ENCODE data around the gene ITPR3. TPM values are rescaled to one million over a fixed set of nuclear protein-coding genes. Genes with fewer than 3 reads are reported as not detected.

The ITPR3 gene
- total RNA-seq, 1 donor from 2014 or later, result 31.3 TPM

DNA sequence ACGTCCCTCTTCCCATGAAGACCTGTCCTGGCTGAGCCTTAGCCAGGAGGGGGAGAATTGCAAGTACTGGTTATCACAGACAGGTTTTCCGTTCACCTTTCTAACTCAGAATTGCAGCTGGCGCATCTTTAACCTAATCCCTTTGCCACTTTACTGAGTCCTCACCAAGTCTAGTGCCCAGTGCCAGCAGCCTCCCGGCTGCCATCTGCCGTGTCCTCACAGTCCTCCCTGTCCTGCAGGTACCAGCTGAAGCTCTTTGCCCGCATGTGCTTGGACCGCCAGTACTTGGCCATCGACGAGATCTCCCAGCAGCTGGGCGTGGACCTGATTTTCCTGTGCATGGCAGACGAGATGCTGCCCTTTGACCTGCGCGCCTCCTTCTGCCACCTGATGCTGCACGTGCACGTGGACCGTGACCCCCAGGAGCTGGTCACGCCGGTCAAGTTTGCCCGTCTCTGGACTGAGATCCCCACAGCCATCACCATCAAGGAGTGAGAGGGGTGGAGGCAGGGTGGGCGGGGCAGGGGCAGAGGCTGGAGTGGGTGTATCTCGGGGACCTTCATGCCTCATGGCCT is 49.1 kb downstream of the ITPR3 start:
- DNase-seq (ENCODE audit: low spot score), result no peak

DNA sequence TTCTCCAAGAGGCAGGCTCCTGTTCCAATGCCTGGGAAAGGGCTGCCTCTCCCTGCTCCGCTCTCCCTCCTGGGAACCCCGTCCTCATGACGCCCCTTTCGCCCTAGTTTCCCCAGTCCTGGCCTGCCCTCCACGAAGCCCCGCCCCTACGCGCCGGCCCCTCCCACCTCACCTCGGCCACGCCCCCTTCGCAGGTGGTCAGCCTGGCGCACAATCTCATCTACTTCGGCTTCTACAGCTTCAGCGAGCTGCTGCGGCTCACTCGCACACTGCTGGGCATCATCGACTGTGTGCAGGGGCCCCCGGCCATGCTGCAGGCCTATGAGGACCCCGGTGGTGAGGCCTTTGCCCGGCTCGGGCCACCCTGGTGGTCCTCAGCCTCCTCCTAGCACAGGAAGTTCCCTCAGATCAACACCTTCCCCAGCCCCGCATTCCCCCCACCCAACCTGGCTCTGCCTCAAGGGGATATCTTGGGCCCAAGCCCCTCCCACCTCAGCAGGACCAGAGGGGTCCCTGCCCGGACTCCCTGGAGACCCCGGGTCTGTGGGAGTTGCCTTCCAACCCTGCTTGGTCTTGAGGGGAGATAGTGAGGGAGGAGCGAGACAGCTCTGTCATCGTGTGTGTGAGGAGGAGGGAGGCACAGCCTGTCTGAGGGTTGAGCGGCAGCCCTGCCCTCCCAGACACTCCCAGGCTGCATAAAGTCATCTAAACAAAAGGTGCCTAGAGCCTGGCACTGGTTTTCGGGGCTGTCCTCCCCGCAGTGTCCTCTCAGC is 50.0 kb downstream of the ITPR3 start:
- no peak for DNase-seq (ENCODE audit: low spot score)

DNA sequence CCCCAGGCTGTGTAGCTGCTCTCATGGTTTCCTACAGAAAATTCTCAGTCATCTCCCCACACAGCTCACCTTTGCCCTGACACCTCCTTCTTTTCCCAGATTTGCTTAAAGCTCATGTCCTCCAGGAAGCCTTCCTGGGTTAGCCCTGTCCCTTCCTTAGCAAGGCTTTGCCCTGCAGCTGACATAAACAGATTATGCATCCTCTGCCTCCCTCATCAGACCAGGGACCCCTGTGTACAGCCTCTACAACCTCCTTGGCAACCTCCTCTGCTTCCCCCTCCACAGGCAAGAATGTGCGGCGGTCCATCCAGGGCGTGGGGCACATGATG is 50.6 kb downstream of the ITPR3 start:
- DNase-seq (ENCODE audit: low spot score), result no peak

DNA sequence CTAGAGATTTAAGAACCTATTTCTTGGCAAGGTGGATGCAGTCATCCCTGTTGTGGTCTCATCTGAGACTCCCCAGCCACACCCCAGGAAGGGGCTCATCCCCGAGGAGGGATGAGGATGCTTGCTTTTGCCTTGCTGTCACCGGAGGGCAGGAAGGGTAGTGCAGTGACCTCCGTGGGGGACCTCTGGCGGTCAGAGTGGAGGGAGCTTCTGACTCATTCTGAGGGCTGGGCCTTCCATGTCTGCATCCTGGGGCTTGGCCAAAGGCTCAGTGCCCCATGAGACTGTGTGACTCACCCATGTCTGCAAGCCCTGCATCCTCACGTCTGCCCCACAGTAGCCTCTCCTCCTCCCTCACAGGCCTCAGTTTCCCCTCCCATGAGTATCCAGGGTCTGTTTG is 51.7 kb downstream of the ITPR3 start:
- peak; percentile 75 for DNase-seq (ENCODE audit: low spot score)

DNA sequence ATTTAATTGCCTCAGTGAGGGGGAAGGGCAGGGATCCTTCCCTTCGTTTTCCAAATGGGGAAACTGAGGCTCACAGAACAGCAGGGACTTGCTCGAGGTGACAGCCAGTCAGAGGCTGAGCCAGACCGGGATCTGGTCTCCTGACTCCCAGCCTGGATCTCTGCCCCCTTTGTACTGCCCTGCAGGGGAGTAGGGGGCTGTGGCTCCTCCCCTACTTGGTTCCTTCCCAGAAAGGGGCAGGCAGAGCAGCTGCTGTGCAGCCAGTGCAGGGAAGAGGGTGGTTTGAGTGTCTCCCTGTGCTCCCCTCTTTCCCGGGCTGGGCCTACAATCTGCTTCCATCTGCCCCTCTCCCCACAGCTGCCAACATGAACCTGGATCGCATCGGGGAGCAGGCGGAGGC is 52.7 kb downstream of the ITPR3 start:
- no peak for DNase-seq (ENCODE audit: low spot score)

DNA sequence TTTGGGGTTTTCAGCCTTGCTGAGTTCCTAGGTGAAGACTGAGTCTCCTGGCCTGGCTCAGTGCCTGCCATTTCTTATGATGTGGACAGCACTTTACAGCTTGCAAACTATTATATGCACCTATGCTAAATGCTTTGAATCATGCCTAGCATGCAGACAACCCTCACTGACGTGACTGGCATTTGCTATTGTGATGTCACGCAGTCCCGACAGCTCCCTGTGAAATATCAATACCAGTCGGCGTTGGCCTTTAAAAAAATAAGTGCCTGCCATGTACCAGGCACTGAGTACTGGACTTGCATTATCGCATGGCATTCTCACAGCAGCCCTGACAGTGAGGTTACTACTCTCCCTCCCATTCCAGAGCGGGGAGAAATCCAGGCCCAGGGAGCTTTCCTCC is 54.8 kb downstream of the ITPR3 start:
- no peak for DNase-seq (ENCODE audit: low spot score)

DNA sequence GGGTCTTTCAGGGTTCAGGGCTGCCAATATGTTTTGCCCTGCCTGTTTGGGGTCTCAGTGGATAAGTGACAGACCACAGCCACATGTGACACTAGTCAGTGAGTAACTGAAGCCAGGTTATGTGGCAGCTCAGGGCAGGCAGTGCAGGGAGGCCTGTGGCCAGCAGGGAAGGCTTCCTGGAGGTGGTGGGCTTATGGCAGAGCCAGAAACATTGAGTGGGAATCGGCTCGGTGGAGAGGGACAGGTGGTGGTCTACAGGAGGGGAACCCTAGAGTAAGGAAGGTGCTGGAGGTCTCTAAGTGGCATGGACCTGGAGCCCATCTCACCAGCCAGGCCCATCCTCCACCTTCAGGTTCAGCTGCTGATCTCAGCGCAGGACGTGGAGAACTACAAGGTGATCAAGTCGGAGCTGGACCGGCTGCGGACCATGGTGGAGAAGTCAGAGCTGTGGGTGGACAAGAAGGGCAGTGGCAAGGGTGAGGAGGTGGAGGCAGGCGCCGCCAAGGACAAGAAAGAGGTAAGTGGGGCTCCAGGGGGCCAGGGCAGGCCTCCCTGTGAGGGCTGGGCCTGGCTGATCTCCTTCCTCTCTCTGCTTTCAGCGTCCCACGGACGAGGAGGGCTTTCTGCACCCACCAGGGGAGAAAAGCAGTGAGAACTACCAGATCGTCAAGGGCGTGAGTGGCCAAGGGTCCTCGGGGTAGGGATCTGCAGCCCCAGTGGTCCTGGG is 55.5 kb downstream of the ITPR3 start:
- no peak for DNase-seq (ENCODE audit: low spot score)

DNA sequence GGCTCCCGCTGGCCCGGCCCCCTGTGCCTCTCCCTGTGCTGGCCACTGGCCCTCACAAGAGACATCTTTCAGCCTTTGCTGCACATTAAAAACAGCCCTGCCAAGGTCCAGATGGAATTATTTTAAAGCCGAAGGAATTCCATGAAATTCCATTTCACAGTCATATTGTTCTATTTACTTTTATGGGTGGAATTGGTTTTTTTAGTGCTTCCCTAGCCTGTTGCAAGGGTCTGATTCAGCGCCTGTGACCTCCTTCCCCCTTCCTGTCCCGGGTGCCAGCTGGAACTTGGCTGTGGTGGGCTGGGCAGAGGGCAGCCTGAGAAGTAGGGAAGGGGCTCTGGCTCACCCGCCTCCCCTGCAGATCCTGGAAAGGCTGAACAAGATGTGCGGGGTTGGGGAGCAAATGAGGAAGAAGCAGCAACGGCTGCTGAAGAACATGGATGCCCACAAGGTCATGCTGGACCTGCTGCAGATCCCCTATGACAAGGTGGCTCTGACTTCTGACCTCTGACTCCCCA is 56.1 kb downstream of the ITPR3 start:
- no peak for DNase-seq (ENCODE audit: low spot score)

DNA sequence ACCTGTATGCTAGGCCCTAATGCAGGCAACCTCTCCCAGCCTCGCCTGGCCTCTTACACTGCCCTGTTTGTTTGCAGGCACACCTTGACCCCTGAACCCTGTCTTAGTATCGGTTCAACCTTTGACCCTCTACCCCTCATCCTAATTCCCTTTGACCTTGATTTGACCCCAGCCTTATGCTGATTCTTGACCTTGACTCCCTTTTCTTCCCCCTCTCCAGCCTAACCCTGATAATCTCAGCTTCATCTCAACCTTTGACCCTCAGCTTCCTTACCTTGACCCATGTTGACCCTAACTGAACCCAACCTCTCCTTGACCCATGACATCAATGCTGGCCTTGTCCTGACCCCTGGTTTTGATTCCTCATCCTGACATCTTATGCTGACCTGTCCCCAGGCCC is 56.6 kb downstream of the ITPR3 start:
- DNase-seq (ENCODE audit: low spot score), result no peak

DNA sequence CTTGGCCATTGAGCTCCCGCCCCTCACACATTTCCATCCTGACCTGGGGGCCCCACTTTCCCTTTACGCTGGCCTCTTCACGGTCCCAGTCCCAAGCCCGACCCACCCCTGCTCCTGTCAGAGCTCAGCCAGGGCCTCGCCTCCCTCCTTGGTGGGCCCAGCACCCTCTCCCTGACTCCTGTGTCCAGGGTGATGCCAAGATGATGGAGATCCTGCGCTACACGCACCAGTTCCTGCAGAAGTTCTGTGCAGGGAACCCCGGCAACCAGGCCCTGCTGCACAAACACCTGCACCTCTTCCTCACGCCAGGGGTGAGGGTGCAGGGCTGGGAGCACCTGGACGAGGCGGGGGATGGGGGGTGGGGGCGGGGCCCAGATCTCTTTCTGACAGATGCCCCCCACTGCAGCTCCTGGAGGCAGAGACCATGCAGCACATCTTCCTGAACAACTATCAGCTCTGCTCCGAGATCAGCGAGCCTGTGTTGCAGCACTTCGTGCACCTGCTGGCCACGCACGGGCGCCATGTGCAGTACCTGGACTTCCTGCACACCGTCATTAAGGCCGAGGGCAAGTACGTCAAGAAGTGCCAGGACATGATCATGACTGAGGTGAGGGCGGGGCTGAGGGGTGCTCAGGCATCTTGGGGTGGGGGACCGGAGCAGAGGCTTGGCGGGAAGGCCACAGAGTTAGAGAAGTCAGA is 57.3 kb downstream of the ITPR3 start:
- DNase-seq (ENCODE audit: low spot score), result no peak

DNA sequence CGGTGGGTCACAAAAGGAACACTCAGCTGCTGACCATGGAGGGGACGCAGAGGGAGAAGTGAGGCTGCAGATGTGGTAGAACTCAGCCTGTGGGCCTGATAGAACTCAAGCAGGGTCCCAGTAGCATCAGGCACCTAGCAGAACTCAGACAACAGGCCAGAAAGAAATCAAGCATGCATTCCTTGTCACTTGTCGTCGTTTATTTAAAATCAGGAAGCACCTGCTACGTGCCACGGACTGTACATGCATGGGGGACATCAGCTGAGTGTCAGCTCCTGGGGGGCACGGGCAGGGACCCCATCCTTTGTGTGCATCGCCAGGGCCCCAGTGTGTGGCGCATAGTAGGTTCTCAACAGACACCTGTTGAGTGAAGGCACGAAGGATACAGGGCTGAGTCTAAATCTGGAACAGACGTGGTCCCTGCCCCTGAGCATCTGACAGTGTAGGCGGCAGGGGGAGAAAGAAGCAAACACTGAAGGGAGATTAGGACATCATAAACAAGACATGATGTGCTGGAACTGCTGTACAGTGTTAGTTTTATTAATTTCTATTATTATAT is 57.9 kb downstream of the ITPR3 start:
- DNase-seq (ENCODE audit: low spot score), result no peak

DNA sequence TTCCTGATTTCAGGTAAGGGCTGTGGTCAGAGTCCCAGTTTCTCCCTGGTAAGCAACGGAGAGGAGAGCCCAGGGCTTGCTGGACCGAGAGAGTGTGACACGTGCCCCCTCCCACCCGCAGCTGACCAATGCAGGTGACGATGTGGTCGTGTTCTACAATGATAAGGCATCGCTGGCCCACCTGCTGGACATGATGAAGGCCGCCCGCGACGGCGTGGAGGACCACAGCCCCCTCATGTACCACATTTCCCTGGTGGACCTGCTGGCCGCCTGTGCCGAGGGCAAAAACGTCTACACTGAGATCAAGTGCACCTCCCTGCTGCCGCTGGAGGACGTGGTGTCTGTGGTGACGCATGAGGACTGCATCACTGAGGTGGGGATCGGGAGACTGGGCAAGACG is 58.6 kb downstream of the ITPR3 start:
- no peak for DNase-seq (ENCODE audit: low spot score)

DNA sequence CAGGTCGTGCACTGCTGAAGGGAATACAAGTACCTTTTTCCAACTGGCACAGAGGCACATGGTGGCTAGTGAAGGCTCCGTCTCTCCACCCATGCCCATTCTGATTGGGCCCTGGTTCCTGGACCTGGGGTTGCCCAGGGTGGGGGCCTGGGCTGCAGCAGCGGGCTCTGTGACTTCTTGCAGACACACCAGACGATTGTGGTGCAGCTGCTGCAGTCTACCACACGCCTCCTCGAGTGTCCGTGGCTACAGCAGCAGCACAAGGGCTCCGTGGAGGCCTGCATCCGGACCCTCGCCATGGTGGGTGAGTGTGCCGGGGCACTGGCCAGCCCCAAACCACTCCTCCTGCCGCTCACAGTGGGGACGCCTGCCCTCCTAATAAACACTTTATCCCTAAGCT is 61.2 kb downstream of the ITPR3 start:
- no peak for DNase-seq (ENCODE audit: low spot score)

DNA sequence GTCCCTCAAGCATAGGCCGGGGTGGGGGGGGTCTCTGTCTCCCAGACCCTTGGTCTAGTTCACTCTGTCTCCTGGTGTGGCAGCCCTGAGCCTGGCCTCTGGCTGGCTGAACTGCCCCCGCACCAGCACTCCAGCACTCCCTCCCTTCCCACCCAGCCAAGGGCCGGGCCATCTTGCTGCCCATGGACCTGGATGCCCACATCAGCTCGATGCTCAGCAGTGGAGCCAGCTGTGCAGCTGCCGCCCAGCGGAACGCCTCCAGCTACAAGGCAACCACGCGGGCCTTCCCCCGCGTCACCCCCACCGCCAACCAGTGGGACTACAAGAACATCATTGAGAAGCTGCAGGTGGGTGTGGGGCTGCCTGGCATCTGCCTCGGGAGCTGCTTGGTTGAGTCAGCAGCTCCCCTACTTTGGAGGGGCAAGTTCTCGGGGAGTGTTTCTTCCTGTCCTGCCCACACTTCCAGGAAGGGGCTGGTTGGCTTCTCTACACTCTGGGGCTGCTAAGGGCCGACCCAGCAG is 62.0 kb downstream of the ITPR3 start:
- DNase-seq (ENCODE audit: low spot score), result no peak

DNA sequence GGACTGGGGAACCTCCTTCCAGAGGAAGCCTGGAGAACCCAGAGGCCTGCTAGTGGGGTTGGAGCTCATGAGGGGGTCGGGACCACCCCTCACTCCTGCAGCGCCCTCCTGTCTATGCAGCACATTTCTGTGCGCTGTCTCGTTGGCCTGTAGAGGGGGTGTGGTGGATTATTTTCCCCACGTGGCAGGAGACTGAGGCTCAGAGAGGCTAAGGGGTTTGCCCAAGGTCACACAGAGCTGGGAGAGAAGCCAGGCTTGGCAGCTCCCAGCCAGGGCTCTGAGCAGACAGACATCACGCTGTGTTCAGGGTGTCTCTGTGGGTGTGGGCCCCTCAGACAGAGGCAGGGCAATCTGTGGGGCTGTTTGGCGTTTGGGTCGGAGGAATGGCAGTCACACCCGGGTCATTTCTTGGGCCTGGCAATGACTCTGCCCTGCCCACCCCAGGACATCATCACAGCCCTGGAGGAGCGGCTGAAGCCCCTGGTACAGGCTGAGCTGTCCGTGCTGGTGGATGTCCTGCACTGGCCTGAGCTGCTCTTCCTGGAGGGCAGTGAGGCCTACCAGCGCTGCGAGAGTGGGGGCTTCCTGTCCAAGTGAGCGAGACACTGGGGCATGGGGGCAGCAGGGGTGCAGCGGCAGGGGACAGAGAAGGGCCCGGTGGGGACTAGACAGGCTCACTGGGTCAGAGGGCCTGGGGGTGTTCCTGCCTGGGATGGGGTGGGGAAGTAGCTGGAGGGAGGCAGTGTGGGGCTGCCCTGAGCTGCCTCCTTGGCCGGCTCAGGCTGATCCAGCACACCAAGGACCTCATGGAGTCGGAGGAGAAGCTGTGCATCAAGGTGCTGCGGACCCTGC is 62.7 kb downstream of the ITPR3 start:
- no peak for DNase-seq (ENCODE audit: low spot score)

DNA sequence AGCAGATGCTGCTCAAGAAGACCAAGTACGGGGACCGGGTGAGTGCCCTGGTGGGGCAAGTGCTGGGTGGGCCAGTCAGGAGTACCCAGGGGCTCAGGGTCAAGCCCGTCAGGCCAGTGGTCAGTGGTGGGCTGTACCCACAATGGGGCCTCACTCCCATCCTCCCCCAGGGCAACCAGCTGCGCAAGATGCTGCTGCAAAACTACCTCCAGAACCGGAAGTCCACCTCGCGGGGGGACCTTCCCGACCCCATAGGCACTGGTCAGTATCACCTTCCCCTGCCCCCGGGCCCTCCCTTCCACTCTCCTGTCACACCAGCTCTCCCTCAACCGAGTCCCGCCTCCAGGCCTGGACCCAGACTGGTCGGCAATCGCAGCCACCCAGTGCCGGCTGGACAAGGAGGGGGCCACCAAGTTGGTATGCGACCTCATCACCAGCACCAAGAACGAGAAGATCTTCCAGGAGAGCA is 63.3 kb downstream of the ITPR3 start:
- DNase-seq (ENCODE audit: low spot score), result no peak

DNA sequence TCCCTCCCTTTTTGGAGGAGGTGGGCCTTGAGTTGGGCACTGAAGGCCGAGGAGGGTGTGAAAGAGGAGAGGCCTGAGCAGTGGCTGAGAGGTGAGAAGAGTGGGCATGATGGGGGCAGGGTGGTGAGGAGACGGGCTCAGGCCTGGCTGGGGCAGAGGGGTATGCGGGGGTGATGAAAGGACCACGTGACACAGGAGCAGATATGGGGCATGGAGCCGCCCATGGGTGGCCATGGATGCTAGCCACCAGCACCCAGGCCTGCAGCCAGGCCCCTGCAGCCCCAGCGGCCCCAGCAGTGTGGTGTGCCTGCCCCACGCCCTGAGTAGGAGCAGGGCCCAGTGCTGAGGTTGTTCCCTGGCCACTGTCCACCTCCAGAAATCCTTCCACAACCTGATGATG is 63.9 kb downstream of the ITPR3 start:
- no peak for DNase-seq (ENCODE audit: low spot score)

DNA sequence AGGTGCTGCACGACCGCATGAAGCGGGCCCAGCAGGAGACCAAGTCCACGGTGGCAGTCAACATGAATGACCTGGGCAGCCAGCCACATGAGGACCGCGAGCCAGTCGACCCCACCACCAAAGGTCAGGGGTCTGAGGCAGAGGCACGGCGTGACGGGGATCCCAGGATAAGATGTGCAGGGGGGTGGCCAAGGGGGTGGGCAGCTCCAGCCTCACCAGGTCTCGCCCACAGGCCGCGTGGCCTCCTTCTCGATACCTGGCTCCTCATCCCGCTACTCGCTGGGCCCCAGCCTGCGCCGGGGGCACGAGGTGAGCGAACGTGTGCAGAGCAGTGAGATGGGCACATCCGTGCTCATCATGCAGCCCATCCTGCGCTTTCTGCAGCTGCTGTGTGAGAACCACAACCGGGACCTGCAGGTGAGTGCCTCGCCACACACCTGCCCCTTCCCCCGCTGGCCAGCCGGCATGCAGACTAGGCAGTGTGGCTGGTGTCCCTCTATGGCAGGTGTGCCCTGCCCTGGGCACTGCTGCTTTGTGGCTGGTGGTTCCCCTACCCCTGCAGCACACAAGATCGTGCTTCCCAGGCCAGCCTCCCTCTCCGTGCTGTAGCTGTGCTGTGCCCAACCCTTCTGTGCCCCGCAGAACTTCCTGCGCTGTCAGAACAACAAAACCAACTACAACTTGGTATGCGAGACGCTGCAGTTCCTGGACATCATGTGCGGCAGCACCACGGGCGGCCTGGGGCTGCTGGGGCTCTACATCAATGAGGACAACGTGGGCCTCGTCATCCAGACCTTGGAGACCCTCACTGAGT is 64.5 kb downstream of the ITPR3 start:
- DNase-seq (ENCODE audit: low spot score), result no peak

DNA sequence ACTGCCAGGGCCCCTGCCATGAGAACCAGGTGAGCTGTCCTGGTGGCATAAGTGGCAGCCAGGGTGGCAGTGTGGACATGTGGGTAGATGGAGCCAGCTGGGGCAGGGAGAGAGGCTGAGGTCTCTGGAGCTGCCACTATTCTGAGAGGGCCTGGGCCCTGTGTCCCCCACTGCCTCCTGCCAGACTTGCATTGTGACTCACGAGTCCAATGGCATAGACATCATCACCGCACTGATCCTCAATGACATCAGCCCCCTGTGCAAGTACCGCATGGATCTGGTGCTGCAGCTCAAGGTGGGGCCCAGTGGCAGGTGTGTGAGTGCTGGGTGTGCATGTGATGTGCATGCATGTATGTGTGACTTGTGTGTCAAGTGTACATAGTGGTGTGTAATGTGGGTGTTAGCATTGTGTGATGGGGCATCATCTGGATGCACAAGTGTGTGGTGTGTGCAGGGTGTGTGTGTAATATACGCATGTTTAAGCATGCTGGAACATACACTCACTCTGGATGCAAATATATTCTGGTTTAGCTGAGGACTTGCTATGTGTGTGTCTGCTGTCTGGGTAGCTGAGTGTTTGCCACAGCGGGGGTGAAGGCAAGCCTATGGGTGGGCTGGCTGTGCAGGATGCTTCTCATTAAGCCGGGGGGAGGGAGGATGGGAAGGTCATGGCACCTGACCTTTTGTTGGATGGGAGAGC is 65.3 kb downstream of the ITPR3 start:
- no peak for DNase-seq (ENCODE audit: low spot score)
